Measurements from ENCODE around the gene CCR6.

CCR6 gene

DNA sequence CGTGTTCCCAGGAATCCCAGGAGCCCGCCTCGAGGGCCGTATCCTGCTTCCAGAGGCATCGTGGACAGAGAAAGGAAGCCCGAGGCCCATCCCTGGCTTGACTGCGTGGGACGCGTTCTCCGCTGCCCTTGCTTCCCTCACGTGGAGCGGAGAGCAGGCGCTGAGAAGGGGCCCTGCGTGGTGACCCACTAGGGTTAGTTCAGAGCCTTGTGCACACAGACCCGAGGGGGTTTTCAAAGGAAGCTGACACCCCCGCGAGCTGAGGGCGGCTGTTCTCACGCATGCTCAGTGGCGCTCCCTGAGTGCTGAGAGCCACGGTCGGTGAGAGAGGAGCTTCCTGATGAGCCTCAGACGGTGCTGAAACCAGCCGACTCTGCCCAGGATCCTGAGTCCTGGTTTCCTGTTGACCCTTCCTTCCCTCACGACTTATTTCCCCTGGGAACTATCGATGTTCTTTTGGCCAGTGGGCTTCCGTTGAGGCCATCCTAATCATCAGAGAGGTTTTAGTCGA lies 28.9 kb upstream of the CCR6 start:
- no peak for DNase-seq (ENCODE audit: low spot score)
- H3K27ac ChIP-seq: no peak overlapping the region
- peak overlapping the region; percentile 14 for H3K4me3 ChIP-seq
- TF ChIP-seq, protein P1, sequence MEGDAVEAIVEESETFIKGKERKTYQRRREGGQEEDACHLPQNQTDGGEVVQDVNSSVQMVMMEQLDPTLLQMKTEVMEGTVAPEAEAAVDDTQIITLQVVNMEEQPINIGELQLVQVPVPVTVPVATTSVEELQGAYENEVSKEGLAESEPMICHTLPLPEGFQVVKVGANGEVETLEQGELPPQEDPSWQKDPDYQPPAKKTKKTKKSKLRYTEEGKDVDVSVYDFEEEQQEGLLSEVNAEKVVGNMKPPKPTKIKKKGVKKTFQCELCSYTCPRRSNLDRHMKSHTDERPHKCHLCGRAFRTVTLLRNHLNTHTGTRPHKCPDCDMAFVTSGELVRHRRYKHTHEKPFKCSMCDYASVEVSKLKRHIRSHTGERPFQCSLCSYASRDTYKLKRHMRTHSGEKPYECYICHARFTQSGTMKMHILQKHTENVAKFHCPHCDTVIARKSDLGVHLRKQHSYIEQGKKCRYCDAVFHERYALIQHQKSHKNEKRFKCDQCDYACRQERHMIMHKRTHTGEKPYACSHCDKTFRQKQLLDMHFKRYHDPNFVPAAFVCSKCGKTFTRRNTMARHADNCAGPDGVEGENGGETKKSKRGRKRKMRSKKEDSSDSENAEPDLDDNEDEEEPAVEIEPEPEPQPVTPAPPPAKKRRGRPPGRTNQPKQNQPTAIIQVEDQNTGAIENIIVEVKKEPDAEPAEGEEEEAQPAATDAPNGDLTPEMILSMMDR (IDR thresholded peaks at IDR 0.05): no peak

DNA sequence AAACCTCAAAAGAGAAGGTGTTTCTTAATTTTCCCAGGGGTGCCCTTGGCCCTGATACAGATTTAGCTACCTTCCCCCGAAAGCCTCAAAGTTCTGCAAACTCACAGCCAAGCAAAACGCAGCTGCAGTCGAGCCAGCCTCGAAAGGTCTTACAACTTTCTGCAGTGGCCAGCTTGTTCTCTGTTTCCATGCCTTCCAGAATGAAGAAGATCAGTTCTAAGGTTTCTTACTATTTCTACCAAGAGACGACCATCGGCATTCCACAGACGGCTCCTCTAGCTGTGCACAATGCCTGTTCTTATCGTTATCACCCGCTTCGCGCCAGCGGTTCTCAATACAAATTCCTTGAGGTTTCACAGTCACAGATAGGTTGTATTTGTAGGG lies 28.5 kb upstream of the CCR6 start:
- H3K27ac ChIP-seq: no peak overlapping the region
- DNase-seq (ENCODE audit: low spot score): no peak
- peak overlapping the region; percentile 14 for H3K4me3 ChIP-seq
- TF ChIP-seq, protein P1 (IDR thresholded peaks at IDR 0.05): no peak

DNA sequence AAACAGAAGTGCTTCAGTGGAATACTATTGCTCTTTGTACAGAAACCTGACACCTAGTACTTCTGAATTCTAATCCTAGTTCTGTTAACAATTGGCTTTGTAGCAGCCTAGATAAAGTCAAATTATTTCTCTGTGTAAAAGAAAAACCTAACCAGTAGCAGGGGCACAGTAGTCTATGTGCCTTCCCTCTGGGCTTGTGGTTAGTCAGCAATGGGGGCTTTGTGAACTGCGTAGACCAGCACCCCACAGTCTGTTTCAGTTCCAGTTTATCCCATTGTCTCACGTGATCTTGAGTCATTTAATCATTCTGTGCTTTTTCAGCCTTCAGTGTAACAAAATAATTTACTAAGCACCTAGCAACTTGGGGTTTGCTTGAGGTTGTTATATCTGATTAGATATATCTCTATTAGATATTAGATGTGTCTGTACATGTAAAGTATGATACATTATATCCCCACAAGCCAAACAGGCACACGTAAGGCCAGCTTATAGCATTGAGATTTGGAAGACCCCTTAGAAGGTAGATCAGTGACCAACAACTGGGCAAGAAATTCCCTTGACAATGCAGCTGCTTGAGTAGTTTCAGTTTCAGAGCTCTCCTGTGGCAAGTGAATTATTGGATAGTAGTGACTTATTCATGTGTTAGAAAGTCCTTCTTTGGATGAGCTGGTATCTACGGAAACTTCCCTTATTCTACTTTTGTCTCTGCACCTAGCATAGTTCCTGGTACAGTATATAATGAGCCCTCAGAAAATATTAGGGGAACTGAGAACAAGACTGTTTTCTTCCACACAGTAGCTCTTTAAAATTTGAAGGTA lies 27.9 kb upstream of the CCR6 start:
- no peak overlapping the region for H3K4me3 ChIP-seq
- TF ChIP-seq, protein P1 (IDR thresholded peaks at IDR 0.05): no peak
- no peak for DNase-seq (ENCODE audit: low spot score)
- no peak overlapping the region for H3K27ac ChIP-seq

GRCh38 chr6:167095888-167096287 lies 27.0 kb upstream of the CCR6 start:
- TF ChIP-seq, protein P1 (IDR thresholded peaks at IDR 0.05): no peak
- DNase-seq (ENCODE audit: low spot score): no peak
- H3K4me3 ChIP-seq: no peak overlapping the region
- no peak overlapping the region for H3K27ac ChIP-seq

DNA sequence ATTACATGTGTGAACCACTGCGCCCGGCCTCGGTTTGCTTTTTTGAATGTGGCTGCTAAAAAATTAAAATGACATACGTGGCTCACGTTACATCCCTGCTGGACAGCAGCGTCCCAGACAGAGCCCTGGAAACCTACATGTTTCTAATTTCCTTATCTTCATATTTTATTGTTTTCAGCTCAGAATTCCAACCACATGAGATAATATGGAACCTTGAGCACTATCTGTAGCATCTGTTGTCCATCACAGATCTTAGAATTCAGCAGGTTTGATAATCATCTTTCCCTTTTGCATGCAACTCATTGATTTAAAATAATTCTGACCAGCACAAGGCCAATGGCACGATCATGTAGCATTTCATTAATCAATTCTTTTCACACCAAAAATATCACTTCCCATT lies 25.9 kb upstream of the CCR6 start:
- TF ChIP-seq, protein P1 (IDR thresholded peaks at IDR 0.05): no peak

GRCh38 chr6:167097770-167098169 lies 25.1 kb upstream of the CCR6 start:
- H3K4me3 ChIP-seq: no peak overlapping the region
- H3K27ac ChIP-seq: no peak overlapping the region
- no peak for DNase-seq (ENCODE audit: low spot score)
- TF ChIP-seq, protein P1 (IDR thresholded peaks at IDR 0.05): no peak

More for the DNA sequence above, 25.9 kb upstream of the CCR6 start:
- DNase-seq (ENCODE audit: low spot score): no peak
- Histone ChIP-seq H3K4me3 (no peak overlapping the region), H3K27ac (no peak overlapping the region)

- Histone ChIP-seq H3K27ac (no peak overlapping the region), H3K4me3 (no peak overlapping the region)
- no peak for DNase-seq (ENCODE audit: low spot score)
- TF ChIP-seq, protein P1 (IDR thresholded peaks at IDR 0.05): no peak
Measured at GRCh38 chr6:167098825-167099225, 24.1 kb upstream of the CCR6 start.

Measured in coronary artery (tissue), 2 donors.